Suprapubic skin (tissue), 4 donors: ENCODE data around the gene XG. TPM values are rescaled to one million over a fixed set of nuclear protein-coding genes. Genes with fewer than 3 reads are reported as not detected.
A peak's percentile ranks its signal among the peaks of the same experiment; 100 is the strongest.
"Not testable (repeated sequence)": the region's sequence is repeated elsewhere in the genome, so short reads cannot be mapped to it uniquely, and the experiment has no call there.

Experiments used
- DNase-seq, 2 donors: peaks; one replicate each; pipeline ENCODE4 v3.0.0-alpha.2; 2019; ENCODE audit warnings: low spot score in 2 of 2
- H3K27ac ChIP-seq: fragments of 200-600 bp; sonication (generic); one replicate; pipeline ENCODE4 v1.5.1; 2019
- H3K27me3 ChIP-seq: fragments of 200-600 bp; sonication (generic); one replicate; pipeline ENCODE4 v1.5.1; 2019
- H3K36me3 ChIP-seq: fragments of 200-600 bp; sonication (generic); one replicate; pipeline ENCODE4 v1.5.1; 2019
- H3K4me1 ChIP-seq: fragments of 200-600 bp; sonication (generic); one replicate; pipeline ENCODE4 v1.5.1; 2019
- H3K4me3 ChIP-seq: fragments of 200-600 bp; sonication (generic); one replicate; pipeline ENCODE4 v1.5.1; 2019; ENCODE audit warnings: mild to moderate bottlenecking
- H3K9me3 ChIP-seq: fragments of 200-600 bp; sonication (generic); one replicate; pipeline ENCODE4 v1.5.1; 2019
- EP300 ChIP-seq: sonication (generic); formaldehyde crosslinking; IDR thresholded peaks from one replicate; pipeline ENCODE4 v1.6.1; 2017; ENCODE audit warnings: antibody characterized with exemption
- POLR2A ChIP-seq, 2 donors: fragments of 450-650 bp; IDR thresholded peaks; one replicate each; pipeline ENCODE4 v1.6.1; 2017; ENCODE audit warnings: antibody characterized with exemption in 2 of 2, mild to moderate bottlenecking in 2 of 2, moderate library complexity in 2 of 2
- POLR2AphosphoS5 ChIP-seq, 3 donors: sonication (generic); formaldehyde crosslinking; IDR thresholded peaks; one replicate each; pipeline ENCODE4 v1.6.1; 2017; ENCODE audit warnings: antibody characterized with exemption in 3 of 3
- WGBS: methylation state at CpG from one replicate; pipeline ENCODE4 v1.1.5; 2018; 5-methylcytosine and 5-hydroxymethylcytosine counted together
- total RNA-seq, 4 donors: library from RNA; depleted of rRNA; stranded (reverse); fragments of >200 nt; gene quantifications; one replicate each; pipeline ENCODE4 v1.1.0, GENCODE V29; 2016
- TF ChIP-seq, protein P1 (sequence below), 2 donors: fragments of 200-600 bp in 1 of 2; fragments of 450-650 bp in 1 of 2; sonication (generic) in 1 of 2; IDR thresholded peaks; one replicate each; pipeline ENCODE4 v1.5.1; 2016 to 2019; ENCODE audit warnings: antibody characterized with exemption in 2 of 2, mild to moderate bottlenecking in 1 of 2, moderate library complexity in 1 of 2

Gene XG
- total RNA-seq, 4 donors from 2014 or later = 17.7 to 75.4 (median 38.7) TPM

DNA sequence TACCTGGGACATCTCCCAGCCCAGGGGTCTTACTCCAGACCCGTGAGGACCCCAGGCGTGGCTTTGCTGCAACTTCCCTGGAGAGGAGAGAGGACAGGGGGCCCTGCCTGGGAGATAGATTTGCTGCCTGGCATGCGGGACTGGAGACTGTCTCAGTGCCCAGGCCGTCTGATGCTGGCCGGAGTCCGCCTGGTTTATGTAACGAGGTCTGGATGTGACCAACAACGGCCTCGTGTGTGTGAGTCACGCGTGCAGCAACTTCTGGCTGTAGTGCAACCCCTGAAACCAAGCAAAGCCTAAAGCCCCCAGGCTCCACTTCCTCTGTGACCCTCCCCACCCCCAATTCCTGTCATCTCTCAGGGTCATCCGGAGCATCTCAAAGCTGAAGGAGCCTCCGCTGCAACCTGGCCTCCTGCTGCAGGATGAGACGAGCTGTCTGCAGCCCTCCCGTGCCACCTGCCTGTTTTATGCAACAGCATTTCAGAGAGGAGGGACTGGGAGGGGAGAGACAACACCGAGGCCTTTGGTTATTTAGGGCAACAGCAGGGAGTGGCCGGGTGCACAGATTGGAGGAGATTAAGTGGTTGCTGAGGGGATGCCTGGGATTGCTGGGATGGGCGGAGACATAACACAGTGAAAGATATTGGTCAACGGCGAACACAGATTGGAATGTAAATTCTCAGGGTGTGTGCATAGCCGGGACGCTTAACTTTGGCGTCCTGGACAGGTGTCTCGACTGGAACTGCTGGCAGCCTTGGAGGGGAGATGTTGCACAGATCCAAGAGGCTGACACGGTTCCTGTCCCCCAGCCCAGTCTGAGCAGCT is 16.0 kb downstream of the XG start:
- peak in 1 of 3 donors; percentile 18 for TF ChIP-seq POLR2AphosphoS5 (IDR thresholded peaks at IDR 0.05)
- no peak for TF ChIP-seq POLR2A (IDR thresholded peaks at IDR 0.05)
- Histone ChIP-seq H3K27ac (peak overlapping the region; percentile 72), H3K4me1 (peaks cover 16% of the 10 kb centered on the region), H3K4me3 (no peak overlapping the region), H3K9me3 (no peaks in the 10 kb centered on the region), H3K36me3 (no peaks in the 10 kb centered on the region), H3K27me3 (no peaks in the 10 kb centered on the region)
- WGBS = 36% methylated on average over 21 of the region's 25 CpGs
- DNase-seq = peak; percentile 88 to 89

DNA sequence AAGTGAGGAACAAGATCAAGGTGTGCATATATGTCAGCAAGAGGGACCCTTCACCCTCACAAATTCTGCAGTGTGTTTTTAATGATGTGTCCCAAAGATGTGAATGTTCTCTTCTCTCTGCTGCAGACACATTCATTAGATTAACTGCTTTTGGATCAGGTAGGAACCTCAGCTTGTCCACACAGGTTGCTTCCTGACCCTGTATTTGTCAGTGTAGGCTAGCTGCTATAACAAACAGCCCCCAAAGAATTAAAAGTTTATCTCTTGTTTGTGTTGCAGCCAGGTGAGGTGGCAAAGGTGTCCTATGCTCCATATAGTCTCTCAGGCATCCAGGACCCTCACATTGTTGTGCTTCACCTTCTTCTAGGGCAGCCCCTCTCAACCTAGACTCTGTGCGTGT is 17.8 kb downstream of the XG start:
- no peak overlapping the region for H3K4me3 ChIP-seq
- H3K27me3 ChIP-seq = no peaks in the 10 kb centered on the region
- peaks cover 5% of the 10 kb centered on the region for H3K36me3 ChIP-seq
- no peak overlapping the region for H3K27ac ChIP-seq
- WGBS = 100% methylated on average over 1 of the region's 1 CpG
- TF ChIP-seq EP300 (no peak), POLR2AphosphoS5 (IDR thresholded peaks at IDR 0.05) (no peak), POLR2A (IDR thresholded peaks at IDR 0.05) (no peak)
- TF ChIP-seq, protein P1, sequence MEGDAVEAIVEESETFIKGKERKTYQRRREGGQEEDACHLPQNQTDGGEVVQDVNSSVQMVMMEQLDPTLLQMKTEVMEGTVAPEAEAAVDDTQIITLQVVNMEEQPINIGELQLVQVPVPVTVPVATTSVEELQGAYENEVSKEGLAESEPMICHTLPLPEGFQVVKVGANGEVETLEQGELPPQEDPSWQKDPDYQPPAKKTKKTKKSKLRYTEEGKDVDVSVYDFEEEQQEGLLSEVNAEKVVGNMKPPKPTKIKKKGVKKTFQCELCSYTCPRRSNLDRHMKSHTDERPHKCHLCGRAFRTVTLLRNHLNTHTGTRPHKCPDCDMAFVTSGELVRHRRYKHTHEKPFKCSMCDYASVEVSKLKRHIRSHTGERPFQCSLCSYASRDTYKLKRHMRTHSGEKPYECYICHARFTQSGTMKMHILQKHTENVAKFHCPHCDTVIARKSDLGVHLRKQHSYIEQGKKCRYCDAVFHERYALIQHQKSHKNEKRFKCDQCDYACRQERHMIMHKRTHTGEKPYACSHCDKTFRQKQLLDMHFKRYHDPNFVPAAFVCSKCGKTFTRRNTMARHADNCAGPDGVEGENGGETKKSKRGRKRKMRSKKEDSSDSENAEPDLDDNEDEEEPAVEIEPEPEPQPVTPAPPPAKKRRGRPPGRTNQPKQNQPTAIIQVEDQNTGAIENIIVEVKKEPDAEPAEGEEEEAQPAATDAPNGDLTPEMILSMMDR (IDR thresholded peaks at IDR 0.05) = no peak
- H3K9me3 ChIP-seq = no peaks in the 10 kb centered on the region
- DNase-seq = no peak
- H3K4me1 ChIP-seq = peaks cover 16% of the 10 kb centered on the region

DNA sequence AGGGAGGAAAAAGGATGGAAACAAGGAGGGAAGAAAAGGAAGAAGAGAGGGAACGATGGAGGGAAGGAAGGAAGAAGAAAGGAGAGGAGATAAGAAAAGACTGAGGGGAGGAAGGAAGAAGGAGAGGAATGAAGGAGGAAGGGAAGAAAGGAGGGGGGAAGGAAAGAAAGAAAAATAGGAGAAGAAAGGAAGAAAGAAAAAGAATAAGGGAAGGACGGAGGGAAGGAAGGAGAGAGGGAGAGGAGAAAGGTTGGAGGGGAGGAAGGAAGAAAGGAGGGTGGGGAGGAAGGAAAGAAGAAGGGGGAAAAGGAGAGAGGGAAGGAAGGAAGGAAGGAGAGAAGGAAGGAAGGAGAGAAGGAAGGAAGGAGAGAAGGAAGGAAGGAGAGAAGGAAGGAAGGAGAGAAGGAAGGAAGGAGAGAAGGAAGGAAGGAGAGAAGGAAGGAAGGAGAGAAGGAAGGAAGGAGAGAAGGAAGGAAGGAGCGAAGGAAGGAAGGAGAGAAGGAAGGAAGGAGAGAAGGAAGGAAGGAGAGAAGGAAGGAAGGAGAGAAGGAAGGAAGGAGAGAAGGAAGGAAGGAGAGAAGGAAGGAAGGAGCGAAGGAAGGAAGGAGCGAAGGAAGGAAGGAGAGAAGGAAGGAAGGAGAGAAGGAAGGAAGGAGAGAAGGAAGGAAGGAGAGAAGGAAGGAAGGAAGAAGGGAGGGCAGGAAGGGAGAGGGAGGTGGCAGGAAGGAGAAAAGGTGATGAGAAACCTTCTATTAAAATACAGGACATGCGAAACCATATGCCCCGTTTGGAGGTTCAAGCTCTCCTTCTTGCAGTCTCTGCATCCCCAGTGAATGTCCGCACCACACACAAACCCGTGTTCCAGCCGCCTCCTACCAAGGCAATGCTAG is 21.6 kb downstream of the XG start:
- DNase-seq, H3K4me3 ChIP-seq, H3K9me3 ChIP-seq, H3K27ac ChIP-seq, H3K4me1 ChIP-seq, H3K27me3 ChIP-seq: not testable (repeated sequence)
- WGBS = 90% methylated on average over 10 of the region's 10 CpGs
- peaks cover 10% of the 10 kb centered on the region for H3K36me3 ChIP-seq

DNA sequence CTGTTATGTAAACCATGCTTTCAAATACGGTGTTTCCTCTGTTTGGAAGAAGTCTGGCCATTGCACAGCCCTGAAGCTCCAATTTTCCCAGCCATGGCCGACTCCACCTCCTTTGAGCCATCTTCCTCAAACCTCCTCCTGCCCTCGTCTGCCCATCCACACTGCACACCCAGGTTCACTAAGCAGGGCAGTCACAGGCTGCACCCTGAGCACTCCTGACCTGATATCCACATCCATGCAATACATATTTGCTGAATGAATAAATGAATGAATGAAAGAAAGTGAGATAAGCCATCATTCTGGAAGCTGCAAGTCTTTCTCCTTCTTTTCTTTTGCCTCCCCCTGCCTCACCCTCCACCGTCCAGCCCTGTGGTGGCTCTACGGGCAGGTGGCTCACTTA is 22.2 kb downstream of the XG start:
- H3K4me1 ChIP-seq = no peaks in the 10 kb centered on the region
- no peaks in the 10 kb centered on the region for H3K27me3 ChIP-seq
- H3K36me3 ChIP-seq = peaks cover 10% of the 10 kb centered on the region
- no peak overlapping the region for H3K27ac ChIP-seq
- 88% methylated on average over 5 of the region's 5 CpGs for WGBS
- no peak overlapping the region for H3K4me3 ChIP-seq
- DNase-seq = no peak
- no peaks in the 10 kb centered on the region for H3K9me3 ChIP-seq
- no peak for TF ChIP-seq EP300
- TF ChIP-seq, protein P1 (IDR thresholded peaks at IDR 0.05) = no peak
- TF ChIP-seq POLR2AphosphoS5 (IDR thresholded peaks at IDR 0.05) = no peak
- no peak for TF ChIP-seq POLR2A (IDR thresholded peaks at IDR 0.05)

DNA sequence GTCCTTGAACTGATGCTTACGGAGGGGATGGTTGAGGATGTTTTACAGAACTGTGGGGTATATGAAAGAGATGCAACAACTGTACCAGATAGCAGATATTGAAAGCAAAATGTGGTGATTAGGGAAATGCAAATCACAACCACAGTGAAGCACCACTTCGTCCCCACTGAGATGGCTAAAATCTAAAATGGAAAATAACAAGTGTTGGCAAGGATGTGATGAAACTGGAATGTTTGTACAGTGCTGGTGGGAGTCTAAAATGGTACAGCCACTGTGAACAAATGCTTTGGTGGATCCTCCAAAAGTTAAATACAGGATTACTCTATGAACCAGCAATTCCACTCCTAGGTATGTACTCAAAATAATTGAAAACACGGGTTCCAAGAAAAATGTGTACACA is 22.9 kb downstream of the XG start:
- no peaks in the 10 kb centered on the region for H3K27me3 ChIP-seq
- DNase-seq = no peak
- no peaks in the 10 kb centered on the region for H3K9me3 ChIP-seq
- no peak overlapping the region for H3K27ac ChIP-seq
- peaks cover 10% of the 10 kb centered on the region for H3K36me3 ChIP-seq
- no peak for TF ChIP-seq EP300
- TF ChIP-seq POLR2A (IDR thresholded peaks at IDR 0.05) = no peak
- TF ChIP-seq, protein P1 (IDR thresholded peaks at IDR 0.05) = no peak
- TF ChIP-seq POLR2AphosphoS5 (IDR thresholded peaks at IDR 0.05) = no peak
- H3K4me1 ChIP-seq = no peaks in the 10 kb centered on the region
- whole genome bisulfite sequencing = 100% methylated on average over 3 of the region's 3 CpGs
- H3K4me3 ChIP-seq = no peak overlapping the region

DNA sequence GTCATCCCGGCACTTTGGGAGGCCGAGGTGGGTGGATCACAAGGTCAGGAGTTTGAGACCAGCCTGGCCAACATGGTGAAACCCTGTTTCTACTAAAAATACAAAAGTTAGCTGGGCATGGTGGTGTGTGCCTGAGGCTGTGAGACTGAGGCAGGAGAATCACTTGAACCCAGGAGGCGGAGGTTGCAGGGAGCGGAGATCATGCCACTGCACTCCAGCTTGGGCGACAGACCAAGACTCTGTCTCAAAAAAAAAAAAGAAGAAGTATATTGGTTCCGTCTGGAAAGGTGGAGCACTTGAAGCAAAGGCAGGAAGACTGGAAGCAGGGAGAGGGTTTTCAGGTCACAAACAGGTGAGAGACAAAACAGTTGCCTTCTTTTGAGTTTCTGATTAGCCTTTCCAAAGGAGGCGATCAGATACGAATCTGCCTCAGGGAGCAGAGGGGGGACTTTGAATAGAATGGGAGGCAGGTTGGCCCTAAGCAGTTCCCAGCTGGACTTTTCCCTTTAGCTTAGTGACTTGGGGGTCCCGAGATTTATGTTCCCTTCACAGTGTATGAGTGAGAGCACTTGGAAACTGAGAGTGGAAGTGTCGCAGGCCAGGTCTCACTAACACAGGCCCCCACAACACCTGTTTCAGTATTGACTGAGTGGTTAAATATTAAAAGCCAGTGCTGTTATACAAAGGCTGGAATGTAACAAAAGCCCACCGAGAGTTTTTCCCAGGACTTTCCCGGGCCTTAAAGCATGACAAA is 28.8 kb downstream of the XG start:
- not testable (repeated sequence) for H3K27ac ChIP-seq, H3K4me3 ChIP-seq, H3K27me3 ChIP-seq, DNase-seq, H3K36me3 ChIP-seq, H3K4me1 ChIP-seq, H3K9me3 ChIP-seq
- WGBS = 84% methylated on average over 12 of the region's 12 CpGs
